Lower lobe of right lung (tissue), 2 donors: ENCODE measurements around the gene FZD7. TPM values are rescaled to one million over a fixed set of nuclear protein-coding genes. Genes with fewer than 3 reads are reported as not detected.
A peak's percentile ranks its signal among the peaks of the same experiment; 100 is the strongest.

ENCODE experiments used
- ATAC-seq, 2 donors: fragments of 200-7000 bp; cut with Tn5 transposase; one replicate each; pipeline ENCODE4 v1.9.1; 2020 to 2022; ENCODE audit warnings: mild to moderate bottlenecking in 2 of 2, moderate library complexity in 2 of 2
- DNase-seq: peaks from one replicate; pipeline ENCODE4 v3.0.0-alpha.2; 2020
- H3K27ac ChIP-seq: fragments of 200-600 bp; one replicate; pipeline ENCODE4 v1.8.0; 2022
- H3K27me3 ChIP-seq: fragments of 200-600 bp; one replicate; pipeline ENCODE4 v1.8.0; 2022; ENCODE audit warnings: low read depth
- H3K36me3 ChIP-seq: fragments of 200-600 bp; one replicate; pipeline ENCODE4 v1.8.0; 2022; ENCODE audit warnings: mild to moderate bottlenecking
- H3K4me1 ChIP-seq: fragments of 200-600 bp; one replicate; pipeline ENCODE4 v1.8.0; 2022
- H3K4me3 ChIP-seq: fragments of 200-600 bp; one replicate; pipeline ENCODE4 v1.8.0; 2022; ENCODE audit warnings: mild to moderate bottlenecking
- H3K9me3 ChIP-seq: fragments of 200-600 bp; one replicate; pipeline ENCODE4 v1.8.0; 2022
- intact Hi-C: fragments of 100-400 bp; cut with DNase I; formaldehyde crosslinking; loops from one replicate; pipeline ENCODE4 v1.11.0; 2022
- total RNA-seq: library from RNA; stranded (reverse); fragmentation: NEBNext Ultra II Directional; extraction: Animal tissue kit (Norgen Biotek cat#: 25700); gene quantifications from one replicate; pipeline ENCODE4 v1.2.1, GENCODE V29; 2021
- TF ChIP-seq, protein P1 (sequence below): fragments of 200-600 bp; IDR thresholded peaks from one replicate; pipeline ENCODE4 v1.8.0; 2022; ENCODE audit warnings: antibody characterized with exemption, mild to moderate bottlenecking
- donor health status: DM: no; HTN: yes; CAD: no; lungs with severe emphysema.

The FZD7 gene
- total RNA-seq, 1 donor from 2014 or later: 15.2 TPM

DNA sequence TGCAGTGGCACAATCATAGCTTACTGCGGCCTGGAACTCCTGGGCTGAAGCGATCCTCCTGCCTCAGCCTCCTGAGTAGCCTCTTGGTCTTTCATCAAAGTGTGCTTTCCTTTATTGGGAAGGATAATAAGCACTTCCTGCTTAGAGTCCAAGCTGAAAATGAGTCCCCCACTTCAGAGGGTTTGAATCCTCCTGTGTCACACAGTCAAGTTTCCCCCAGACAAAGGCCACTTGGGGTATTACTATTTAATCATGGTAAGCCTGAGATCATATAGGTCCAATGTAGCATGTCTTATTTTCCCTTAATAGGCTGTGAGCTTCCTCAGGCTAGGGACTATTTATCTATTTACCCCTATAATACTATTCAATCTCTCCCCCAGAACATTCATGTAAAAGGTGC is 28.0 kb downstream of the FZD7 start:
- Histone ChIP-seq H3K4me3 (no peak overlapping the region), H3K4me1 (peaks cover 11% of the 10 kb centered on the region), H3K36me3 (no peaks in the 10 kb centered on the region), H3K27ac (no peak overlapping the region), H3K9me3 (no peaks in the 10 kb centered on the region), H3K27me3 (no peaks in the 10 kb centered on the region)
- no peak for ATAC-seq
- TF ChIP-seq, protein P1, sequence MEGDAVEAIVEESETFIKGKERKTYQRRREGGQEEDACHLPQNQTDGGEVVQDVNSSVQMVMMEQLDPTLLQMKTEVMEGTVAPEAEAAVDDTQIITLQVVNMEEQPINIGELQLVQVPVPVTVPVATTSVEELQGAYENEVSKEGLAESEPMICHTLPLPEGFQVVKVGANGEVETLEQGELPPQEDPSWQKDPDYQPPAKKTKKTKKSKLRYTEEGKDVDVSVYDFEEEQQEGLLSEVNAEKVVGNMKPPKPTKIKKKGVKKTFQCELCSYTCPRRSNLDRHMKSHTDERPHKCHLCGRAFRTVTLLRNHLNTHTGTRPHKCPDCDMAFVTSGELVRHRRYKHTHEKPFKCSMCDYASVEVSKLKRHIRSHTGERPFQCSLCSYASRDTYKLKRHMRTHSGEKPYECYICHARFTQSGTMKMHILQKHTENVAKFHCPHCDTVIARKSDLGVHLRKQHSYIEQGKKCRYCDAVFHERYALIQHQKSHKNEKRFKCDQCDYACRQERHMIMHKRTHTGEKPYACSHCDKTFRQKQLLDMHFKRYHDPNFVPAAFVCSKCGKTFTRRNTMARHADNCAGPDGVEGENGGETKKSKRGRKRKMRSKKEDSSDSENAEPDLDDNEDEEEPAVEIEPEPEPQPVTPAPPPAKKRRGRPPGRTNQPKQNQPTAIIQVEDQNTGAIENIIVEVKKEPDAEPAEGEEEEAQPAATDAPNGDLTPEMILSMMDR: no peak
- intact Hi-C loops: no loop called here
- no peak for DNase-seq

DNA sequence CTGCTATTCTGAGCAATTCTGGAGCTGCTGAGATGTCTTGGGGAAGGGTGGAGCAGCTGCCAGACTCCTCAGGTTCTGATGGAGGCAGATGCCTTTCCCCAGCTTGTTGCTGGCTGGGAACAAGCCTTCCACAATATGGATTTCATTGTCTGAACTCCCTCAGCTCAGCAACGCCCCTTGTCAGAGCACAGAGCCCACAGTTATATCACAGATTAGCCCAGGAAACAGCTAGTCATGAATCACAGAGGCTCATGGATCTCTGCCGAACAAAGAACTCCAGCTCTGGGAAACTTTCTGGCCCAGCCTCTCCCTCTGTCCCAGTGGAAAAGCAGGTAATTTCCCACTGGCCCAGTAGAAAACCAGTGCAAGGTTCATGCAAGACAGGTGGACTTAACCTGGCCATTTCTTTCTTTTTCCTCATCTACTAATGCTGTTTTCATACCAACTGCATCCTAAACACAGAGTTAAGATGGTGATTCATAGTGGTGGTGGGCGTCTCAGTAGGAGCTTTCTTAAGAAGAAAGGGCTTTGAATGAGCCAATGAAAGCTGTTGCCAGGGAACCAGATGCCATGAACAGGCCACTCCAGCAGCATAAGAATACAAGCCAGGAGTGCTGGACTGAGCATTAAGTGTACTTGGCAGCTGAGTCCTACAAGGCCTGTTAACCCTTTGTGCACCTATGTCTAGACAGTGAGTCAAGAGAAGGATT is 30.7 kb downstream of the FZD7 start:
- no peak for DNase-seq
- no peak overlapping the region for H3K27ac ChIP-seq
- no peaks in the 10 kb centered on the region for H3K27me3 ChIP-seq

DNA sequence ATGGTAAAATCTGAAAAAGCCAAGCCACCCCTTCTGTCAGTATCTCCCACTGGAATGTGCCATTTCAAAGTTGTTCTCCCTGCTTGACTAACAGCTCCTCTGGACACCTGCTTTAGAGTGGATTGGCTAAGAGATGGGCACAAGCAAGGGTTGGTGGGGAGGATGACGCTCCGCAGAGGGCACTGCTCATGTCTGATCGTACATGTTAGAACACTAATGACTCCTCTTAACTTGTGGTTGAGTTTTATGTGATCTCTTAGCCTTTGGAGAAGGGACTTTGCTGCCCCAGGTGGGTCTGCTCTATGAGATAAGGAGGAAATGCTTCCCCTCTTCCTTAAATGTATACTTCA is 31.2 kb downstream of the FZD7 start:
- H3K27me3 ChIP-seq: no peaks in the 10 kb centered on the region
- peaks cover 11% of the 10 kb centered on the region for H3K4me1 ChIP-seq
- DNase-seq: no peak
- intact Hi-C loops: no loop called here
- no peak overlapping the region for H3K27ac ChIP-seq
- no peak for ATAC-seq
- no peaks in the 10 kb centered on the region for H3K9me3 ChIP-seq
- no peak overlapping the region for H3K4me3 ChIP-seq
- TF ChIP-seq, protein P1: no peak
- H3K36me3 ChIP-seq: no peaks in the 10 kb centered on the region

More for the DNA sequence above, 30.7 kb downstream of the FZD7 start:
- Histone ChIP-seq H3K4me3 (no peak overlapping the region), H3K9me3 (no peaks in the 10 kb centered on the region), H3K36me3 (no peaks in the 10 kb centered on the region), H3K4me1 (peaks cover 11% of the 10 kb centered on the region)
- peak; percentile 88 to 91 for ATAC-seq
- TF ChIP-seq, protein P1: no peak
- intact Hi-C loops: no loop called here

DNA sequence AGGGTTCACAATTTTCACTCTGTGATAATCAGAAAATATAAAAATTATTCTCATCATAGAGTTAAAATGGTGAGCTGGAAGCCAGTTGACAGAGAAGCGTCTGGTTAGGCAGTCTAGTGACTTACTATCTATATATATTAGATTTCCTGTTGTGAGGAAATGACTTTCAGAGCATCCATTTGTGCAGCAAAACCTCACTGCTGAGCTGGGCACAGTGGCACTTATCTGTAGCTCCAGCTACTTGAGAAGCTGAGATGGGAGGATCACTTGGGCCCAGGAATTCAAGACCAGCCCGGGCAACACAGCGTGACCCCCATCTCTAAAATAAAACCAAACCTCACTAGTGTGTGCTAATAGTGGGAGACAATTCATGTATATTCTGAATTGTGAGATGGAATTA is 32.2 kb downstream of the FZD7 start:
- H3K36me3 ChIP-seq: no peaks in the 10 kb centered on the region
- H3K4me3 ChIP-seq: no peak overlapping the region
- ATAC-seq: no peak
- DNase-seq: no peak
- H3K4me1 ChIP-seq: peaks cover 11% of the 10 kb centered on the region
- H3K9me3 ChIP-seq: no peaks in the 10 kb centered on the region
- intact Hi-C loops: no loop called here
- TF ChIP-seq, protein P1: no peak
- no peak overlapping the region for H3K27ac ChIP-seq
- H3K27me3 ChIP-seq: no peaks in the 10 kb centered on the region

DNA sequence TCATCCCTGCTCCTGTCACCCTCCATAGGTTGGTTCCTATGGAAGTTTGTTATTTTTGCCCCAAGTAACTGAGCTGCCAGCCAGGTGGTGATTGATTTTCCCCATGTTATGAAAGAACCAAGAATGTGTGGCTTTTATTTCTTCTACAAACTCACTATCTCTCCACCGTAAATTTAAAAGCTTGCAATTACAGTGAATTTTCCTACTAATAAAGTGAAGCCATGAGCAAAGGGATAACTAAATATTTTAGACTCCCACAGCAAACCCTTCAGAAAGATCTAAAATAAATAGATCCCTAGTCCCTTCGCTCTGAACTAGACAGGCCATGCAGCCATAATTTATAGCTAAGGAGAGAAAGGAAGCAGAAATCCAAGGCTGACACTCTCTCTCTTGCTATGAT is 33.2 kb downstream of the FZD7 start:
- ATAC-seq: no peak
- Histone ChIP-seq H3K4me3 (no peak overlapping the region), H3K27me3 (no peaks in the 10 kb centered on the region), H3K36me3 (no peaks in the 10 kb centered on the region), H3K9me3 (no peaks in the 10 kb centered on the region), H3K27ac (no peak overlapping the region), H3K4me1 (peaks cover 11% of the 10 kb centered on the region)
- TF ChIP-seq, protein P1: no peak
- DNase-seq: no peak
- intact Hi-C loops: no loop called here
